Stimulated activated CD8-positive, alpha-beta memory T cell treated with anti-CD3 and anti-CD28 coated beads, Interleukin-2, amount 100 ng/mL, for 48 hours (primary cell): ENCODE results near the gene FOXG1.

Source experiments
- DNase-seq, 2 donors: peaks; one replicate each; pipeline ENCODE4 v3.0.0-alpha.2; 2020; ENCODE audit warnings: low read depth in 2 of 2

The FOXG1 gene

DNA sequence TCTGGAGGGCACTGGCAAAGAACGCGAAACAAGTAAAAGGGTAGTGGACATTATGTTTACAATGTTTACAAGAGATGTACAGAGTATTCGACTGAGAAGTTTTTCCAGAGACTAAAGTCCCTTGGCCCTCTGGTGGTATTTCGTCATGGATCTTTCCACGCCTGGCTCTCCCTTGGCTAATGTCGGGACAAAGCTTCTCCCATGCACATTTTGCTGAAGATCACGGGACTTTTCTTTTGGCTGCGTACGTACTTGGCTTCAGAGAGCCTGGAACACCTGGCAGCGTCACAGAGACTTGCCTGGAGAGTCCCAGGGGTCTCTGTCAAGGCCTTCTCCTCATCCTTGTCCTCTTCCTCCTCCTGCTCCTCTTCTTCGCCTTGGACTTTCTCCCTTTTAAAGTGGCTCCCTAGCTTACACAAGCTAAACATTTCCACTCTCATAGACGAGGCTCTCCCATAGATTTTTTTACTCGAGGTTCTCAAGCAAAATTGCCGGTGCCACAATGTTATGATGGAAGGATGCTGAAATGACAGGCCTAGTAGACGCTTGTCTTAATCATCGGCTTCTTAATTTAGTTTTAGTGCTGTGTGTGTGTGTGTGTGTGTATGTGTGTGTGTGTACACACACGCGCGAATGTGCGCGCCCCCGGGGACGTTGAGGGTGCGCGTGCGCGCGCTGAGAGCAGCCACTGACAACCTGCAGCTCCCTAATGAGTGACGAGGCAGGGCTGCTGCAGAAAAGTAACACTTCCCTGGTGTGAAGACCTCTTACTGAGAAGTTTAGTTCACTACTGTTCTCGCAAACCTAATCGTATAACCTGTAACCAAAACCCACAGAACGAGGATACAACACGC is 4.9 kb upstream of the FOXG1 start:
- no peak for DNase-seq

DNA sequence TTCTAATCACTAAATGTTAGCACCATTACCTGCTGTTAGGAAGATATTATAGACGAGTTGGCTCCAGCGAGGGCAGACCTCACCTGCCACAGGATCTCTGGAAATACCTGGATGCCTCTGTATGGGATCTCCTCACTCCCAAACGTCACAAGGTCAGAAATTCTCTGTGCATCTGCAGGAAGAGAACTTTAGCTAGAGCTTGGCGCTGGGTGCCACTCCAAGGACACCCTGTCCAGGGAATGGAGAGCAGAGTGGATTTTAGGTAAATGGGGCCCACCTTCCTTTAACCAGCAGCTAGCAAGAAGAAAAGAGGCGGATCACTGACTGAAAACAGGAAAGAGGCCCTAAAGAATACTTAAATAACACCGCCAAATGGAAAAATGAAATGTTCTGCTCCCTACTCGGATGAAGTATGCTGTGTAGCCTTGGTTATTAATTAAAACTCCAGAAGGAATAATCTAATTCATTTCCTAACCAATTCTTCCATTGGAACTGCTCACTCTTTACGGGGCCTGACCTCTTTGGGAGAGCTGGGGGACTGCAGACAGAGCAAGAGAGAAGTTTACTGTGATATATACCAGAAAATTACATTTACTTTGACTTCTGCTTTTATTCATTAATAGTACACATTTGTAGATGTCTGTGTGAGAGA is 4.2 kb upstream of the FOXG1 start:
- DNase-seq: no peak

GRCh38 chr14:28762955-28763326 is 3.6 kb upstream of the FOXG1 start:
- DNase-seq: no peak

DNA sequence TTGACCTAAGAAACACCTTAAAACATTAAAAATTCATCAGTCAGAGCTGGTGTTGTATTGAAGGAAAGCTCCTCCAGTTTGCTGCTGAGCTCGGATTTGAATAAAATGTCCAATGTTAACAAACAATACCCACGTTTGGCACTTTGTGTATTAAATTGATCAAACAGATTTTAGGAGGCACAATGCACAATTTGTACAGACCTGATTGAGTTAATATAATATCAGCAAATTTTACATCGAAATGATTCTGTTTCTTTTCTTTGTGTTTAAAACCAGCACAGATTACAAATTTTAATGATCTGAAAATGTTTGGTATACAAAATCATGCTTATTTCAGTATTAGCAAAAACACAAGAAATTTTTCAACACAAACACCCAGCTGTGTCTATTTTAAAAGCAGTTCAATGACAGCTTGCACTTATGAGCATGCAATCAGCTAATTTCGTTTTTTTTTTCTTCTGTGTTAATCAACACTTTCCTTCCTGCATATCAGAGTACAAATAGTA is 2.8 kb upstream of the FOXG1 start:
- no peak for DNase-seq

- no peak for DNase-seq
These were observed 2.1 kb upstream of the FOXG1 start for GRCh38 chr14:28764257-28765160.

DNA sequence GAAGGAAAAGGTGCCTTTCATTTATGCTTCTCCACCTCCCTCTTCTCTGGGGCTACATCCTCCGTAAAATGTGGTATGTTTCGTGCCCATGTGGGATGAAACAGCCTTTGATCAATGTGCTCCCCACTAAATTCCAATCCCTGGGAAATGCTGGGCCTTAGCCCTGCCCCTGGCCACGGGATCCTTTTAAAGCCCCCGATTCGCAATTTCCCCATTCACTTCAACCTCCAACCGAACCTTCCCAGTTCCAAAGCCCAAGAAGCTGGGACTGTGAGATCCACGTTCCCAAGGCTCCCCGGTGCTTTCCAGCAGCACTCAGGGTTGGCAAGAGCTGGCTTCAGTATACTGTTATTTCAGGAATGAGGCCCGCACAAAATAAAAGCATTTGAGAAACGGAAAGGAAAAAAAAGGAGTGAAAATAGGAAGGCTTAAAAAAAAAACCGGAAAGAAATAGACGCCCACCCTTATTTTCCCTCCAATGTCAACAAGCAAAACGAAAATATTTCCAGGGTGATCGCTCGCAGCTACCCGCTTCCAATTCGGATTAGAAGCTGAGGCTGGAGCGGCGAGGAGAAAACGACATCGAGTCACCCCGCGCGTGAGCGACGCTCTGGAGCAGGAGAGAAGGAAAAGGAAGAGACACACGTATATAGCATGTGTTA is 1.3 kb upstream of the FOXG1 start:
- DNase-seq: no peak

GRCh38 chr14:28765831-28766468 is 637 bp upstream of the FOXG1 start:
- DNase-seq: no peak

DNA sequence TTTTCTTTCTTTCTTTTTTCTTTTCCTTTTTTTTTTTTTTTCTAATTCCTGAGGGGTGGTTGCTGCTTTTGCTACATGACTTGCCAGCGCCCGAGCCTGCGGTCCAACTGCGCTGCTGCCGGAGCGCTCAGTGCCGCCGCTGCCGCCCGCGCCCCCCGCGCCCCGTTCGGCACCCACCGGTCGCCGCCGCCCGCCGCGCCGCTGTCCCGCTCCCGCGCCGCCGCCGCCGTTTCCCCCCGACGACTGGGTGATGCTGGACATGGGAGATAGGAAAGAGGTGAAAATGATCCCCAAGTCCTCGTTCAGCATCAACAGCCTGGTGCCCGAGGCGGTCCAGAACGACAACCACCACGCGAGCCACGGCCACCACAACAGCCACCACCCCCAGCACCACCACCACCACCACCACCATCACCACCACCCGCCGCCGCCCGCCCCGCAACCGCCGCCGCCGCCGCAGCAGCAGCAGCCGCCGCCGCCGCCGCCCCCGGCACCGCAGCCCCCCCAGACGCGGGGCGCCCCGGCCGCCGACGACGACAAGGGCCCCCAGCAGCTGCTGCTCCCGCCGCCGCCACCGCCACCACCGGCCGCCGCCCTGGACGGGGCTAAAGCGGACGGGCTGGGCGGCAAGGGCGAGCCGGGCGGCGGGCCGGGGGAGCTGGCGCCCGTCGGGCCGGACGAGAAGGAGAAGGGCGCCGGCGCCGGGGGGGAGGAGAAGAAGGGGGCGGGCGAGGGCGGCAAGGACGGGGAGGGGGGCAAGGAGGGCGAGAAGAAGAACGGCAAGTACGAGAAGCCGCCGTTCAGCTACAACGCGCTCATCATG is 654 bp downstream of the FOXG1 start:
- DNase-seq: no peak

DNA sequence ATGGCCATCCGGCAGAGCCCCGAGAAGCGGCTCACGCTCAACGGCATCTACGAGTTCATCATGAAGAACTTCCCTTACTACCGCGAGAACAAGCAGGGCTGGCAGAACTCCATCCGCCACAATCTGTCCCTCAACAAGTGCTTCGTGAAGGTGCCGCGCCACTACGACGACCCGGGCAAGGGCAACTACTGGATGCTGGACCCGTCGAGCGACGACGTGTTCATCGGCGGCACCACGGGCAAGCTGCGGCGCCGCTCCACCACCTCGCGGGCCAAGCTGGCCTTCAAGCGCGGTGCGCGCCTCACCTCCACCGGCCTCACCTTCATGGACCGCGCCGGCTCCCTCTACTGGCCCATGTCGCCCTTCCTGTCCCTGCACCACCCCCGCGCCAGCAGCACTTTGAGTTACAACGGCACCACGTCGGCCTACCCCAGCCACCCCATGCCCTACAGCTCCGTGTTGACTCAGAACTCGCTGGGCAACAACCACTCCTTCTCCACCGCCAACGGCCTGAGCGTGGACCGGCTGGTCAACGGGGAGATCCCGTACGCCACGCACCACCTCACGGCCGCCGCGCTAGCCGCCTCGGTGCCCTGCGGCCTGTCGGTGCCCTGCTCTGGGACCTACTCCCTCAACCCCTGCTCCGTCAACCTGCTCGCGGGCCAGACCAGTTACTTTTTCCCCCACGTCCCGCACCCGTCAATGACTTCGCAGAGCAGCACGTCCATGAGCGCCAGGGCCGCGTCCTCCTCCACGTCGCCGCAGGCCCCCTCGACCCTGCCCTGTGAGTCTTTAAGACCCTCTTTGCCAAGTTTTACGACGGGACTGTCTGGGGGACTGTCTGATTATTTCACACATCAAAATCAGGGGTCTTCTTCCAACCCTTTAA is 1.5 kb downstream of the FOXG1 start:
- no peak for DNase-seq

GRCh38 chr14:28769276-28769880 is 2.8 kb downstream of the FOXG1 start:
- no peak for DNase-seq

DNA sequence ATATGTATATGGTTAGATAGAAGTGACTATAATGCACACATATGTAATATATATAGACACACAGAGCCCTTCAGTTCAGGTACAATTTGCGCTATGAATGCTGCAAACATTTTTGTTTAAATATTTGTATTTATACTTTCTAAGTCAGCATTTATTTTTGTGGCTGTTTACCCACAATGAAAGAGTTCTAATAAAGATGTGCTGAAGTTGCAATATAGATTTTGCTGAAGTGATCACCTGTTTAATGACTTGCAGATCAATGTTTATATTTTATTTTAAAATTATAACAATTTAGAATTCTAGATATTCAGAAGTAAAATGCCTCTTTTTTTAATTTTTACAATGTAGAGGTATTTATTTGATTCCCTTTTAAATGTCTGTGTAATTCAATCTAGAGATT is 3.5 kb downstream of the FOXG1 start:
- no peak for DNase-seq

GRCh38 chr14:28770630-28771029 is 4.0 kb downstream of the FOXG1 start:
- DNase-seq: no peak

- DNase-seq: no peak
These were observed 4.6 kb downstream of the FOXG1 start for GRCh38 chr14:28771168-28771567.

- no peak for DNase-seq
These were observed 6.0 kb downstream of the FOXG1 start for GRCh38 chr14:28772613-28773012.

GRCh38 chr14:28773176-28773575 is 6.6 kb downstream of the FOXG1 start:
- DNase-seq: no peak

GRCh38 chr14:28773861-28774691 is 7.5 kb downstream of the FOXG1 start:
- no peak for DNase-seq

GRCh38 chr14:28774764-28775735 is 8.5 kb downstream of the FOXG1 start:
- DNase-seq: no peak
